ENCODE measurements around the gene TP53AIP1. TPM values are rescaled to one million over a fixed set of nuclear protein-coding genes. Genes with fewer than 3 reads are reported as not detected.

TP53AIP1 gene
- total and polyA plus RNA-seq, 9 of the 15 experiments (the other 6 are each of a cell fraction or from before 2014, with no cell fraction given), result not detected

DNA sequence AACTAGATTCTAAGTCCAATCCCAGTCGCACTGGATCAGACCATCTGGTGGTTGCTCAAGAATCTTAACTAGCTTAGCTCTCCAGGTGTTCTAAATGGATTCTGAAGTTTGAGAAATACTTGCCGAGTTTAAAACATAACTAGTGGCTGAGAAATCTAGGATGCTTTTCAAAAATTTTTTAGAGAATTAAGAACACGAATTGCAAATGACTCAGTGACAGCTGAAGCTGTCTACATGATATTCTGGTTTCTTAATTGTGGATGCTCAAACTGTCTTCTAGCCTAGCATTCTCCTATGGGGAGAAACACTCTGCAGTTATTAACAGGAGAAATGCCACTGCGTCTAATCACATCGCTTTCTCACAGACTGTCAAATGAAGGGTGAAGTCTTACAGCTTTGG, 20.2 kb upstream of the TP53AIP1 start:
- Histone ChIP-seq H3K9me3 (replicated peaks; ENCODE audit: control insufficient read depth, insufficient read depth, low read depth, low read length) (no peaks in the 10 kb centered on the region), H4K20me1 (replicated peaks; ENCODE audit: control insufficient read depth, insufficient read depth, low read length) (no peaks in the 10 kb centered on the region), H3K9ac (ENCODE audit: insufficient read depth in 1 of 2, low read depth in 2 of 2, low read length in 2 of 2) (no peak overlapping the region), H3K4me3 (no peak overlapping the region), H3K79me2 (ENCODE audit: control insufficient read depth, insufficient read depth, low read length) (no peaks in the 10 kb centered on the region), H3K27ac (ENCODE audit: extremely low read depth, low read depth, low read length) (no peak overlapping the region), H3K4me1 (replicated peaks in 1 of 2; ENCODE audit: control insufficient read depth in 2 of 2, insufficient read depth in 2 of 2, low read length in 2 of 2) (no peaks in the 10 kb centered on the region), H3K9me1 (ENCODE audit: control insufficient read depth, insufficient read depth, low read length) (no peaks in the 10 kb centered on the region), H2AFZ (ENCODE audit: low read depth, low read length) (no peak overlapping the region), H3K27me3 (ENCODE audit: control insufficient read depth in 2 of 2, insufficient read depth in 2 of 2, low read length in 2 of 2) (no peaks in the 10 kb centered on the region), H3K36me3 (ENCODE audit: control insufficient read depth, insufficient read depth, low read length) (no peaks in the 10 kb centered on the region), H3K4me2 (ENCODE audit: insufficient read depth, low read length) (no peak overlapping the region)
- BruUV-seq (replicated peaks), result no TSS peak
- ChIA-PET POLR2A (no interaction called here), CTCF (ENCODE audit: low intra/inter-chr PET ratio) (no interaction called here)
- FAIRE-seq (no peak), ATAC-seq (no peak), DNase-seq (ENCODE audit: extremely low read depth in 1 of 4, low spot score in 3 of 4) (no peak)
- intact Hi-C loops (cut with micrococcal nuclease), result no loop called here
- no peak for TF ChIP-seq ARHGAP35 (IDR thresholded peaks at IDR 0.05; ENCODE audit: partially characterized antibody)
- TF ChIP-seq, protein P1, sequence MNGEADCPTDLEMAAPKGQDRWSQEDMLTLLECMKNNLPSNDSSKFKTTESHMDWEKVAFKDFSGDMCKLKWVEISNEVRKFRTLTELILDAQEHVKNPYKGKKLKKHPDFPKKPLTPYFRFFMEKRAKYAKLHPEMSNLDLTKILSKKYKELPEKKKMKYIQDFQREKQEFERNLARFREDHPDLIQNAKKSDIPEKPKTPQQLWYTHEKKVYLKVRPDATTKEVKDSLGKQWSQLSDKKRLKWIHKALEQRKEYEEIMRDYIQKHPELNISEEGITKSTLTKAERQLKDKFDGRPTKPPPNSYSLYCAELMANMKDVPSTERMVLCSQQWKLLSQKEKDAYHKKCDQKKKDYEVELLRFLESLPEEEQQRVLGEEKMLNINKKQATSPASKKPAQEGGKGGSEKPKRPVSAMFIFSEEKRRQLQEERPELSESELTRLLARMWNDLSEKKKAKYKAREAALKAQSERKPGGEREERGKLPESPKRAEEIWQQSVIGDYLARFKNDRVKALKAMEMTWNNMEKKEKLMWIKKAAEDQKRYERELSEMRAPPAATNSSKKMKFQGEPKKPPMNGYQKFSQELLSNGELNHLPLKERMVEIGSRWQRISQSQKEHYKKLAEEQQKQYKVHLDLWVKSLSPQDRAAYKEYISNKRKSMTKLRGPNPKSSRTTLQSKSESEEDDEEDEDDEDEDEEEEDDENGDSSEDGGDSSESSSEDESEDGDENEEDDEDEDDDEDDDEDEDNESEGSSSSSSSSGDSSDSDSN (IDR thresholded peaks at IDR 0.05; ENCODE audit: borderline replicate concordance in 1 of 2, low read depth in 2 of 2, low read length in 2 of 2), result no peak
- in situ Hi-C loops (cut with MboI), result no loop called here
- WGBS (ENCODE audit: insufficient coverage, low coverage, missing lambda C conversion rate), result 1% methylated on average over 5 of the region's 5 CpGs

DNA sequence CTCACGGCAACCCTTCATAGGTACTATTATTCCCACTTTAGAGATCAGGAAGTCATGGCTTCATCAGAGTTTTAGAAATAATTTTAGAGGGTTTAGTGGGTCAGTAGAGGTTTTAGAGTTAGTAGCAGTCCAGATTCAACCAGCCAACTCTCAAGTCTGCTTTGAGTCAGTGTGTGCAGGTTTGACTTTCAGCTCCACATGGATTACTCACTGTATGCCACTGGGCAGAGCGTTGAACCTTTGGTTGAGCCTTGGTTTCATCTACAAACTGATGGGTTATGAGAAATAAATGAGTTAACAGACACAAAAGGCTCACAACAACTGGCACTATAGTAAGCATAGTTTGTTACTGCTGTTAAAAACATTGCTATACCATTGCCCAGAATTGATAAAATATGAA, 19.0 kb upstream of the TP53AIP1 start:
- Histone ChIP-seq H3K4me3 (no peak overlapping the region), H3K4me1 (replicated peaks in 1 of 2; ENCODE audit: control insufficient read depth in 2 of 2, insufficient read depth in 2 of 2, low read length in 2 of 2) (no peaks in the 10 kb centered on the region), H3K36me3 (ENCODE audit: control insufficient read depth, insufficient read depth, low read length) (no peaks in the 10 kb centered on the region), H3K9me3 (replicated peaks; ENCODE audit: control insufficient read depth, insufficient read depth, low read depth, low read length) (no peaks in the 10 kb centered on the region), H3K79me2 (ENCODE audit: control insufficient read depth, insufficient read depth, low read length) (no peaks in the 10 kb centered on the region), H2AFZ (ENCODE audit: low read depth, low read length) (no peak overlapping the region), H3K4me2 (ENCODE audit: insufficient read depth, low read length) (no peak overlapping the region), H3K9ac (ENCODE audit: insufficient read depth in 1 of 2, low read depth in 2 of 2, low read length in 2 of 2) (no peak overlapping the region), H3K27ac (ENCODE audit: extremely low read depth, low read depth, low read length) (no peak overlapping the region), H3K27me3 (ENCODE audit: control insufficient read depth in 2 of 2, insufficient read depth in 2 of 2, low read length in 2 of 2) (no peaks in the 10 kb centered on the region), H3K9me1 (ENCODE audit: control insufficient read depth, insufficient read depth, low read length) (no peaks in the 10 kb centered on the region), H4K20me1 (replicated peaks; ENCODE audit: control insufficient read depth, insufficient read depth, low read length) (no peaks in the 10 kb centered on the region)
- BruUV-seq (replicated peaks), result no TSS peak
- no peak for ATAC-seq
- POLR2A ChIA-PET, result no interaction called here
- 0% methylated on average over 2 of the region's 2 CpGs for WGBS (ENCODE audit: insufficient coverage, low coverage, missing lambda C conversion rate)
- CTCF ChIA-PET (ENCODE audit: low intra/inter-chr PET ratio), result no interaction called here
- intact Hi-C loops (cut with micrococcal nuclease), result no loop called here
- FAIRE-seq, result no peak
- DNase-seq (ENCODE audit: extremely low read depth in 1 of 4, low spot score in 3 of 4), result no peak
- in situ Hi-C loops (cut with MboI), result no loop called here
- TF ChIP-seq FOXJ3 (CRISPR knock-in tag; IDR thresholded peaks at IDR 0.05), result no peak
- TF ChIP-seq RAD51 (IDR thresholded peaks at IDR 0.05; ENCODE audit: borderline replicate concordance, low read depth), result no peak
- TF ChIP-seq ZNF324 (CRISPR knock-in tag; IDR thresholded peaks at IDR 0.05), result no peak
- no peak for TF ChIP-seq NR3C1 (CRISPR knock-in tag; IDR thresholded peaks at IDR 0.05)
- no peak for TF ChIP-seq CBFA2T3 (IDR thresholded peaks at IDR 0.05)
- no peak for TF ChIP-seq TAF9B (IDR thresholded peaks at IDR 0.05; ENCODE audit: partially characterized antibody)
- TF ChIP-seq DACH1 (IDR thresholded peaks at IDR 0.05; ENCODE audit: partially characterized antibody), result no peak
- TF ChIP-seq PRMT5 (CRISPR knock-in tag; IDR thresholded peaks at IDR 0.05), result no peak
- TF ChIP-seq, protein P2, sequence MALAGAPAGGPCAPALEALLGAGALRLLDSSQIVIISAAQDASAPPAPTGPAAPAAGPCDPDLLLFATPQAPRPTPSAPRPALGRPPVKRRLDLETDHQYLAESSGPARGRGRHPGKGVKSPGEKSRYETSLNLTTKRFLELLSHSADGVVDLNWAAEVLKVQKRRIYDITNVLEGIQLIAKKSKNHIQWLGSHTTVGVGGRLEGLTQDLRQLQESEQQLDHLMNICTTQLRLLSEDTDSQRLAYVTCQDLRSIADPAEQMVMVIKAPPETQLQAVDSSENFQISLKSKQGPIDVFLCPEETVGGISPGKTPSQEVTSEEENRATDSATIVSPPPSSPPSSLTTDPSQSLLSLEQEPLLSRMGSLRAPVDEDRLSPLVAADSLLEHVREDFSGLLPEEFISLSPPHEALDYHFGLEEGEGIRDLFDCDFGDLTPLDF (CRISPR knock-in tag; IDR thresholded peaks at IDR 0.05), result no peak
- no peak for TF ChIP-seq ZKSCAN3 (CRISPR knock-in tag; IDR thresholded peaks at IDR 0.05)

Measured in K562 (cell line).